Transverse colon (tissue), 4 donors: ENCODE results near the gene VEGFB. TPM values are rescaled to one million over a fixed set of nuclear protein-coding genes. Genes with fewer than 3 reads are reported as not detected.

Experiments used
- DNase-seq: peaks from one replicate; pipeline ENCODE4 v3.0.0-alpha.2; 2019
- H3K27ac ChIP-seq, 4 donors: fragments of 200-600 bp; sonication (generic); 2 replicates each; pipeline ENCODE4 v1.5.1; 2016 to 2018; ENCODE audit warnings: inconsistent platforms in 4 of 4
- H3K27me3 ChIP-seq: fragments of 200-600 bp; sonication (generic); 2 replicates; pipeline ENCODE4 v1.5.1; 2017; ENCODE audit warnings: inconsistent platforms
- H3K36me3 ChIP-seq, 4 donors: fragments of 200-600 bp; sonication (generic); 2 replicates each; pipeline ENCODE4 v1.5.1; 2017 to 2019; ENCODE audit warnings: inconsistent platforms in 4 of 4
- H3K4me1 ChIP-seq, 4 donors: fragments of 200-600 bp; sonication (generic); 2 replicates each; pipeline ENCODE4 v1.5.1; 2017 to 2020; ENCODE audit warnings: inconsistent platforms in 4 of 4
- H3K4me3 ChIP-seq, 4 donors: fragments of 200-600 bp; sonication (generic); 1 replicate in 1 of 4; 2 replicates in 3 of 4; pipeline versions ENCODE4 v1.5.1 to v1.6.1; 2017 to 2019; ENCODE audit warnings: inconsistent platforms in 4 of 4
- H3K9me3 ChIP-seq, 2 donors: fragments of 200-600 bp; sonication (generic); 2 replicates each; pipeline ENCODE4 v1.5.1; 2017 to 2019; ENCODE audit warnings: inconsistent platforms in 2 of 2
- EP300 ChIP-seq: sonication (generic); formaldehyde crosslinking; IDR thresholded peaks from one replicate; pipeline ENCODE4 v1.6.1; 2017; ENCODE audit warnings: antibody characterized with exemption, low read depth
- POLR2A ChIP-seq: fragments of 450-650 bp; IDR thresholded peaks from one replicate; pipeline ENCODE4 v1.6.1; 2016; ENCODE audit warnings: antibody characterized with exemption, mild to moderate bottlenecking, moderate library complexity
- POLR2AphosphoS5 ChIP-seq, 3 donors: sonication (generic); formaldehyde crosslinking; IDR thresholded peaks; one replicate each; pipeline ENCODE4 v1.6.1; 2016; ENCODE audit warnings: antibody characterized with exemption in 3 of 3
- WGBS, 2 donors: methylation state at CpG; one replicate each; pipeline ENCODE4 v1.1.5; 2018; ENCODE audit warnings: low coverage in 1 of 2; 5-methylcytosine and 5-hydroxymethylcytosine counted together
- in situ Hi-C, 4 donors: fragments of 200-750 bp; cut with MboI; loops; one replicate each; pipeline versions ENCODE4 v1.15.0 to v1.15.1; 2017; ENCODE audit warnings: low sequenced_read_pairs in 3 of 4, low pct_ligation_motif_present in 1 of 4, low pct_unique_long_range_greater_than_20kb in 1 of 4
- intact Hi-C: fragments of 100-400 bp; cut with DNase I; formaldehyde crosslinking; loops from one replicate; pipeline ENCODE4 v1.15.1; 2023; ENCODE audit warnings: low total_unique reads
- total RNA-seq, 4 donors: library from RNA; depleted of rRNA; stranded (reverse); fragments of >200 nt; gene quantifications; one replicate each; pipeline ENCODE4 v1.1.0, GENCODE V29; 2016
- TF ChIP-seq, protein P1 (sequence below), 5 experiments: fragments of 200-600 bp in 3 of 5; fragments of 450-650 bp in 2 of 5; sonication (generic) in 3 of 5; IDR thresholded peaks; 1 replicate in 2 of 5; 2 replicates in 3 of 5; pipeline ENCODE4 v1.5.1; 2016 to 2017; ENCODE audit warnings: antibody characterized with exemption in 5 of 5, inconsistent platforms in 3 of 5, mild to moderate bottlenecking in 2 of 5, moderate library complexity in 1 of 5

VEGFB gene
- total RNA-seq, 4 donors from 2014 or later, result 34.0 to 84.9 (median 36.8) TPM

DNA sequence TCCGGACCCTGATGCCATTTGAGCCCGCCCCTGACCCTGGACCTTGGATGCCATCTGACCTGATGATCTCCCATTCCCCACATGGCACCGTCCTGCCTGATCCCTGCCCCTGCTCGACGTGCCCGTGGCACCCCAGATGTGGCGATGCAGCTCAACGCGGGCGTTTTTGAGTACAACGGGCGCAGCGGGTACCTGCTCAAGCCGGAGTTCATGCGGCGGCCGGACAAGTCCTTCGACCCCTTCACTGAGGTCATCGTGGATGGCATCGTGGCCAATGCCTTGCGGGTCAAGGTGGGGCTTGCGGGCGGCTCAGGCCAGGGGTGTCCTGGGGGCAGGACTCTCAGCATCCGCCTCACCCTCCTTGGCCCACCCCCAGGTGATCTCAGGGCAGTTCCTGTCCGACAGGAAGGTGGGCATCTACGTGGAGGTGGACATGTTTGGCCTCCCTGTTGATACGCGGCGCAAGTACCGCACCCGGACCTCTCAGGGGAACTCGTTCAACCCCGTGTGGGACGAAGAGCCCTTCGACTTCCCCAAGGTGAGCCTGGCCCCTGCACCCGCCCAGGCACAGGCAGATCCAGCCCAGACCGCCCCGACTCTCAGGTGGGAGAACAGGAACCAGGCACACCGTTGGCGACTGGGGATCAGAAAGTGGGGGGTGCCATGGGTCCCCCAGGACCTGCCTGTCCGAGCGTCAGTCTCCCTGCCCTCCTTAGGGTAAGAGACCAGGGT is 28.1 kb downstream of the VEGFB start:
- TF ChIP-seq, protein P1, sequence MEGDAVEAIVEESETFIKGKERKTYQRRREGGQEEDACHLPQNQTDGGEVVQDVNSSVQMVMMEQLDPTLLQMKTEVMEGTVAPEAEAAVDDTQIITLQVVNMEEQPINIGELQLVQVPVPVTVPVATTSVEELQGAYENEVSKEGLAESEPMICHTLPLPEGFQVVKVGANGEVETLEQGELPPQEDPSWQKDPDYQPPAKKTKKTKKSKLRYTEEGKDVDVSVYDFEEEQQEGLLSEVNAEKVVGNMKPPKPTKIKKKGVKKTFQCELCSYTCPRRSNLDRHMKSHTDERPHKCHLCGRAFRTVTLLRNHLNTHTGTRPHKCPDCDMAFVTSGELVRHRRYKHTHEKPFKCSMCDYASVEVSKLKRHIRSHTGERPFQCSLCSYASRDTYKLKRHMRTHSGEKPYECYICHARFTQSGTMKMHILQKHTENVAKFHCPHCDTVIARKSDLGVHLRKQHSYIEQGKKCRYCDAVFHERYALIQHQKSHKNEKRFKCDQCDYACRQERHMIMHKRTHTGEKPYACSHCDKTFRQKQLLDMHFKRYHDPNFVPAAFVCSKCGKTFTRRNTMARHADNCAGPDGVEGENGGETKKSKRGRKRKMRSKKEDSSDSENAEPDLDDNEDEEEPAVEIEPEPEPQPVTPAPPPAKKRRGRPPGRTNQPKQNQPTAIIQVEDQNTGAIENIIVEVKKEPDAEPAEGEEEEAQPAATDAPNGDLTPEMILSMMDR (IDR thresholded peaks at IDR 0.05), result no peak
- TF ChIP-seq POLR2A, result no peak
- TF ChIP-seq EP300, result no peak
- TF ChIP-seq POLR2AphosphoS5 (IDR thresholded peaks at IDR 0.05), result no peak
- intact Hi-C loops, result no loop called here
- WGBS, 2 donors, result 91 to 93% methylated on average over 14 to 37 of the region's 42 CpGs
- no peak overlapping the region for H3K4me3 ChIP-seq
- H3K9me3 ChIP-seq, result no peaks in the 10 kb centered on the region
- in situ Hi-C loops, result no loop called here
- no peak overlapping the region for H3K27ac ChIP-seq
- no peaks in the 10 kb centered on the region for H3K27me3 ChIP-seq
- DNase-seq, result no peak
- peaks cover 0 to 24% (median 3%) of the 10 kb centered on the region in 4 donors for H3K36me3 ChIP-seq
- peaks cover 0 to 6% (median 5%) of the 10 kb centered on the region in 4 donors for H3K4me1 ChIP-seq

DNA sequence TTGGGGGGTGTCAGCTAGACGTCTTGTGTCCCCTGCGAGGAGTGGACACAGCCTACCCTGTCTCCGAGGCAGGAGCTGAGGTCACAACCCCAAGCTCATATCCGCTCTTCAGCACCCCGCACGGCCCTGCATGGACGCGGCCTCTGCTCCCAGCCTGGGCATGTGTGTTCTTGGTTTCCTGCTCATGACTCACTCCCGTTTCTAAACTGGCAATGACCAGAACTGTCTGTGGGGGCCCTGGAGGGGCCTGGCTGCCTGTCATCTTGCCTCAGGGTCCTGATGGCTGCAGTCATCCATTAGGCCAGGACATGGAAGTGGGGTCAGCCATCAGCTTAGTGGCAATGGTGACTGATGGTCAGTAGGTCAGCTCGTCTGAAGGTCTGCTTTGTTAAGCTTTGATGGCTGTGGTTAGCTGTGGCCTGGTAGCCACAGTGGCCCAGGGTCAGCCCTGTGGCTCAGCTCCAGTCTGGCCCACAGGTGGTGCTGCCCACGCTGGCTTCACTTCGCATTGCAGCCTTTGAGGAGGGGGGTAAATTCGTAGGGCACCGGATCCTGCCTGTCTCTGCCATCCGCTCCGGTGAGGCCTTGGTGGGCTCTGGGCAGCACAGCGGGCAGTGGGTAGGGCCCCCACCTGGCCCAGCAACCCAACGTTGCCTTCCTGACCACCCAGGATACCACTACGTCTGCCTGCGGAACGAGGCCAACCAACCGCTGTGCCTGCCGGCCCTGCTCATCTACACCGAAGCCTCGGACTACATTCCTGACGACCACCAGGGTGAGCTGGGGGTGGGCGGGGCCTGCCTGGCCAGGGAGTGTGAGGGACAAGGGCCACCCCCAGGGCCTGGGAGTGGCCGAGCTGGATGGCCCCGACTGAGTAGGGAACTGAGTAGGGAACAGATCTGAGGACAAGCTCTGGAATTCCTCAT is 28.9 kb downstream of the VEGFB start:
- peaks cover 0 to 24% (median 3%) of the 10 kb centered on the region in 4 donors for H3K36me3 ChIP-seq
- intact Hi-C loops, result no loop called here
- no peak overlapping the region for H3K27ac ChIP-seq
- DNase-seq, result no peak
- H3K9me3 ChIP-seq, result no peaks in the 10 kb centered on the region
- peaks cover 1 to 15% (median 12%) of the 10 kb centered on the region in 4 donors for H3K4me1 ChIP-seq
- TF ChIP-seq POLR2AphosphoS5 (IDR thresholded peaks at IDR 0.05) (no peak), EP300 (no peak), POLR2A (no peak)
- TF ChIP-seq, protein P1 (IDR thresholded peaks at IDR 0.05), result no peak
- in situ Hi-C loops, result no loop called here
- no peak overlapping the region for H3K4me3 ChIP-seq
- H3K27me3 ChIP-seq, result no peaks in the 10 kb centered on the region
- 73 to 88% methylated on average over 8 to 20 of the region's 29 CpGs for WGBS, 2 donors

DNA sequence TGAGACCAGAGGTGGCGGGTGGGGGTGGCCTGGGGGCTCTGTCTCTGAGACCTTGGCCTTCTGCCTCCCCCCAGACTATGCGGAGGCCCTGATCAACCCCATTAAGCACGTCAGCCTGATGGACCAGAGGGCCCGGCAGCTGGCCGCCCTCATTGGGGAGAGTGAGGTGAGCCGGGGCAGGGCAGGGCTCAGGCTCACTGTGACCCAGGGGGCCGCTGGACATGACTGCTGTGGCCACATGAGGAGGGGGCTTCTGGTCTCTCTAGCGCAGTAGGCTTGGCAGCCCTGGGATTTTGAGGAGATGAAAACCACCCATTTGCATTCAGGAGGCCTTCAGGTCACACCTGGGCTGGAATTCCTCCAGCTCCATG is 29.5 kb downstream of the VEGFB start:
- Histone ChIP-seq H3K9me3 (no peaks in the 10 kb centered on the region), H3K27ac (no peak overlapping the region), H3K36me3 (peaks cover 0 to 18% (median 3%) of the 10 kb centered on the region in 4 donors), H3K4me3 (no peak overlapping the region), H3K4me1 (peaks cover 8 to 21% (median 18%) of the 10 kb centered on the region in 4 donors), H3K27me3 (no peaks in the 10 kb centered on the region)
- WGBS, 2 donors, result 92% methylated on average over 8 of the region's 8 CpGs; no CpG with 5 or more reads in 1 of the 2 donors
- DNase-seq, result no peak
- intact Hi-C loops, result no loop called here
- in situ Hi-C loops, result no loop called here
- TF ChIP-seq, protein P1 (IDR thresholded peaks at IDR 0.05), result no peak
- no peak for TF ChIP-seq EP300
- TF ChIP-seq POLR2A, result no peak
- no peak for TF ChIP-seq POLR2AphosphoS5 (IDR thresholded peaks at IDR 0.05)

DNA sequence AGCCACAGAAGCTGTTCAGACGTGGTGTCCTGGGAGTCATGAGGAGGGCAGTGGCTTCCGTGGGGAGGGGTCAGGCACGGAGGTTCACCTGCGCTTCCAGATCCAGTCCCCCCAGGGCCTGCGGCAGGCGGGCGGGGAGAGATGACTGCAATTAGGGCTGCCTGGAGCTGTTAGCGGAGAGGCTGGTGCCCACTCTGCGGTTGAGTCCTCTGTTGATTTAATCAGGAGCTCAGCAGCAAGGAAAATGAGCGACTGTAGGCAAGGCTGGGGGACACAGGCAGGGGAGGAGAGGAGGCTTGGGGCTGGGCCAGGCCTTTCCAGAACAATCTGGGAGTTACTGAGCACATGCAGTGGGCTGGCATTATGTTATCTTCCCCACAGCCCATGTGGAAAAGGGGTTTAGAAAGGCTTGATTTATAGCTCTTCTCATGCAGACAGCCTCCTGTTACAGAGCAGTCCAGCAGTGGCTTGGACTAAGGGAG is 30.0 kb downstream of the VEGFB start:
- peaks cover 0 to 15% (median 3%) of the 10 kb centered on the region in 4 donors for H3K36me3 ChIP-seq

More for the DNA sequence above, 30.0 kb downstream of the VEGFB start:
- Histone ChIP-seq H3K4me1 (peaks cover 10 to 25% (median 21%) of the 10 kb centered on the region in 4 donors), H3K27me3 (no peaks in the 10 kb centered on the region), H3K27ac (no peak overlapping the region), H3K9me3 (no peaks in the 10 kb centered on the region), H3K4me3 (no peak overlapping the region)
- in situ Hi-C loops, result no loop called here
- intact Hi-C loops, result no loop called here
- 80 to 94% methylated on average over 1 to 10 of the region's 10 CpGs for WGBS, 2 donors
- DNase-seq, result no peak
- TF ChIP-seq EP300, result no peak
- TF ChIP-seq POLR2AphosphoS5 (IDR thresholded peaks at IDR 0.05), result no peak
- TF ChIP-seq, protein P1 (IDR thresholded peaks at IDR 0.05), result no peak
- no peak for TF ChIP-seq POLR2A
